ENCODE results near the gene SPHKAP.
"Not testable (repeated sequence)": the region's sequence is repeated elsewhere in the genome, so short reads cannot be mapped to it uniquely, and the experiment has no call there.

The SPHKAP gene

DNA sequence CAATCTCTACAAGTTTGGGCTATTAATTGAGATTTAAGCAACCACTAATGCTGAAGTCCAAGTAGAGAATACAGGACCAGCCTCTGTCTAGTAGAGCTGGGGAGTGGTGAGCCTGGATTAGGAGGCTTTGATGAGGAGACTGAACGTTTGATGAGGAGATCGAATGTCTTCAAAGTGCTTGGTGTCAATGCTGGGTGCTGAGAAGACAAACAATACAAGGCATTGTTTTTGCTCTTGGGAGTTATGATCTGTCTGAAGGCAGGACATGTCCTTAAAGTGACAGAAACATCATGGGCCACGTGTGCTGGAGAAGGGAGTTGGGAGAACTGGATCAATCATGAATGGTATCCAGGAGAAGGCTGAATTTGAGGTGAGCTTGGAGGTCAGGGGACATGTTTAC, 143.6 kb downstream of the SPHKAP start:
- no peak for DNase-seq

DNA sequence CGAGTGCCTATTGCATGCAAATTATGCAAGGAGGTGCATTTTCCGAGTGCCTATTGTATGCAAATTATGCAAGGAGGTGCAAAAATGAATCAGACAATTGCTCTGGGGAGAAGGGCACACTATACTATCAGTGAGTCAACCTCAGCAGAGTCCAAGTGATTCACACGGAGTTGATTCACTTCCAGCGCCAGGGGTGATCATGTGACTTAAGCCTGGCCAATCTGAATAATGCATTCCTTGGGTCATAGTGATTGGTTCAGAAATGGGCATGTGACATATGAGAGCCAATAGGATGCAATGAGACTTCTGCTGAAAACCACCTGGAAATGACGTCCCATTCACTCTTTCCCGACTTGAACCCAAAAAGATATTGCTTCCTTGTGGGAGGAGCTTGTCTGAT, 157.9 kb downstream of the SPHKAP start:
- DNase-seq = no peak

DNA sequence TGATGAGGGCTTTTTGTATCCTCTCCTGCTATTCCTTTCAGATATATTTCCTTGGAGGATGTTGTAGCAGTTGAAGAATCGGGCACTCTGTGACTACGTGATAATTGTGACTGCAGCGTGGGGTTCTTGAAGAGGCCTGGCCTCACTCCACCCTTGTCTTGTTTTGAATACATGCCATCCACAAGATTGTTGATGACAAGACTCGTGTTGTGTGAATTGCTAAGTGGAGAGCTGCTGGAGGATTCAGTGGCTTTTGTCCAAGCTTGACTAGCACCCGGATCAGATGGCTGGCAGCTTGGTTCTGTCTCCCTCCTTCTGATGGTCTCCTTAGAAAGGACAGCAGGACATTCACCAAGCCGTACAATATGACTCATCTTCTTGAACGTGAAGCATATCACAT, 163.2 kb downstream of the SPHKAP start:
- DNase-seq = peak in 1 of 51 donors; percentile 13

GRCh38 chr2:228017784-228018183, 163.7 kb downstream of the SPHKAP start:
- peak in 8 of 51 donors; percentile 1 to 38 (median 5) for DNase-seq

- no peak for DNase-seq
Measured at GRCh38 chr2:228016402-228016801, 165.1 kb downstream of the SPHKAP start.

GRCh38 chr2:228015741-228016140, 165.7 kb downstream of the SPHKAP start:
- no peak for DNase-seq

DNA sequence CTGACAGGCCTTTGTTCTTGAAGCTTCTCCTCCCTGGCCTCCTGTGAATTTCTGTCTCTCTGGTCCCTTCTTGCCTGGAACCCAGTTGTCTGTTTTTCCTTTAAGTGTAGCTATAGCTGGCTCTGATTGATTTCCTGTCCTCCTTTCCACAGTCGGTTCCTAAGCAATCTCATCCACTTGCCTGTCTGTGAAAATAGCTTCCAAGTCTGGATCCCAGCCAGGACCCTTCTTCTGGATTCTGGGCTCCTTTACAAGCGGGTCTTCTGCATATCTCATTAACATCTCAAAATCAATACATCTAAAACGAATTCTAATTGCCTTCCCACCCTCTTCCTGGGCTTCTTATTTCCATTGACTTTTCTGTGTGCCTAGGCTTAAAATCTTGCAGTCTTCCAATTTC, 185.1 kb downstream of the SPHKAP start:
- DNase-seq = no peak

DNA sequence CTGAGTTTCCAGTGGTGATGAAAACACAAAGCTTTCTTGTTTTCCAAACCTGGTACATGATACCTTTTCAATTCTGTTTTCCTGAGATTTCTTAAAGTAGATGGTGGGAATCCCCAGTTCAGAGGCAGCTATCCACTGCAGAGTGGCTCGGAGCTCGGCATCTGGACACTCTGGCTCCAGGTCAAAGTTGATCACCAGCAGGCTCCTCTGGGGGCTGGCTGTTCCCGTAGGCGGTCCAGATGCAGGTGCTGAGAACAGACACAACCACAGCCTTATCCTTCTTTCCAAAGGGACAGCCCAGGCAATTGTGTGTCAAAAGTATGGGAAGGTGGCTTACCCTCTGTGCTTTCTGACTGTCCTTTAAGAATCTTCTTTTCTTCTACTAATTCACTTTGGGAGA, 190.6 kb downstream of the SPHKAP start:
- DNase-seq = no peak

GRCh38 chr2:227973241-227973640, 208.2 kb downstream of the SPHKAP start:
- no peak for DNase-seq

- no peak for DNase-seq
Measured at GRCh38 chr2:227971619-227972230, 209.8 kb downstream of the SPHKAP start.

DNA sequence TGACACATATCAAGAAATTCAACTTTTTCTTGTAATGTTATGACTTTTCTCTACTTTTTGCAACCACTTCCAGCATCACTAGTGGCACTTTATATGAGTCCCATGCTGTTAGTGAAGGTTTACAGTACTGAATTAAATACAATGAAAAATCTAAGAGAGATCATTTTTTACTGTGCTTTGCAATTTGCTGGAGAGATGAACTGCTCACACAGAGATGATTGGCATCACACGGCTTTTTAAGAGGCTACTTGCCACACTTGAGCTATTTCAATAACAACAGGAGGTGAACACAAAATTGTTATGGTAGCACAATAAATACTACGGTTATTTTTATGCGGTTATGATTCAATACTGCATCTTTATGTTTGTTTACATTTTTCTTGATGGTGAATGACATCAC, 221.2 kb downstream of the SPHKAP start:
- DNase-seq = no peak

DNA sequence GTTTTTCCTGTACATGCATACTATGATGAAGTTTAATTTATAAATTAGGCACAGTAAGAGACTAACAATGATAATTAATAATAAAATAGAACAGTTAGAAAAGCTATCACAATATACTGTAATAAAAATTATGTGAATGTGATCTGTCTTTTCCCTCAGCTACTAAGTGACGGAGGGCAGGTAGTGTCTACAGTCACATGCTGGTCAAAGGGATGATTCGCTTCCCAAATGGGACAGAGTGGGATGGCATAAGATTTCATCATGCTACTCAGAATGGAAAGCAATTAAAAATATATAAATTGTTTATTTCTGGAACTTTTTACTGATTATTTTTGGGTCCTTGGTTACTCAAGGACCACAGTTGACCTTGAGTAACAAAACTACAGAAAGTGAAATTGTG, 238.5 kb downstream of the SPHKAP start:
- no peak for DNase-seq

DNA sequence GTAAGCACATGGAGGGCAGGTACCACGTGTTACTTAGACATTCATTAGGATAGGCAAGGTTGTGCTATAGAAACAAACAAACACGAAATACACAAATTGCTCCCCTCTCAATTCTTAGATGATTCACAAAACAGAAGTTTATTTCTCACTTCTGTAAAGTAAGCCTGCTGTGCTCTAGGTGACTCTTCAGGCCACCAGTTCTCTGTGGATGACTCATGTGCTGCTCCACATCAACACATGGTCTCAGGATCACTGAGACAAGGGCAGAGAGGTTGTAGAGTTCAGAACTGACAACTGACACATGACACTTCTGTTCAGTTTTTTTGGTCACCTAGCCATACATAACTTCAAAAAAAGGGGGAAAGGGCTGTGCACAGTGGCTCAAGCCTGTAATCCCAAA, 239.5 kb downstream of the SPHKAP start:
- DNase-seq = no peak

GRCh38 chr2:227939271-227940027, 242.0 kb downstream of the SPHKAP start:
- peak in 34 of 51 donors; percentile 1 to 69 (median 18) for DNase-seq

- not testable (repeated sequence) for DNase-seq
Measured at GRCh38 chr2:227936249-227936648, 245.2 kb downstream of the SPHKAP start.

DNA sequence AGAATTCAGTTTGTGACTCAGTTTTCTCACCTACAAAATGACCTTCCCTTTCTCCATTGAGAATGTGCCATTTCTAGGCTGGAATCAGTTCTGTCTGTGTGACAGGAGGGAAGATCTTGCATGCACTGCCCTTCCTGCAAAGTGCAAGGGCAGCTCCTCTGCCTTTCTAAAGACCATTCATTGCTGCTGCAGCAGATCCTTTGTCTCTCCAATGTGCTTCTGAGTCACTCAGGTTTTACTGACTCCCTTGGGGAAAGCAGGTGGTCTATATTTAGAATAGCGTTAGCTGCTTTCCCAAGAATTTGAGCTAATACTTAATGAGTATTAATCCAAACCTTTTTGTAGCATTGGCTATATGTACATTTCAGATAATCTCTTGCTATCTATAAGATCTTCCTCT, 247.6 kb downstream of the SPHKAP start:
- DNase-seq = no peak

- DNase-seq = peak in 1 of 51 donors; percentile 1
Measured at GRCh38 chr2:227932403-227932802, 249.1 kb downstream of the SPHKAP start.

- DNase-seq = no peak
Measured at GRCh38 chr2:227932001-227932400, 249.5 kb downstream of the SPHKAP start.
